CD4-positive, alpha-beta T cell (primary cell): Measurements from ENCODE around the gene TENM4. TPM values are rescaled to one million over a fixed set of nuclear protein-coding genes. Genes with fewer than 3 reads are reported as not detected.

Experiments
- ATAC-seq: fragments of 200-7000 bp; cut with Tn5 transposase; one replicate; pipeline ENCODE4 v1.10.0; 2022; ENCODE audit warnings: mild to moderate bottlenecking; ENCODE audit not compliant: poor library complexity
- CTCF ChIA-PET: fragments of 350-600 bp; sonication (Branson Sonifier 250); formaldehyde crosslinking; loops from one replicate; lab custom pipeline; 2021; ENCODE audit warnings: antibody characterized with exemption, inconsistent platforms; lab: Charles Lee
- POLR2A ChIA-PET: fragments of 350-600 bp; sonication (Branson Sonifier 250); formaldehyde crosslinking; loops from one replicate; lab custom pipeline; 2021; ENCODE audit warnings: antibody characterized with exemption, inconsistent platforms; lab: Charles Lee
- DNase-seq, 14 experiments: peaks; one replicate each; pipeline ENCODE4 v3.0.0-alpha.2; 2013 to 2020; ENCODE audit warnings: mixed read lengths in 2 of 14
- H3K27ac ChIP-seq, 2 donors: one replicate each; pipeline versions ENCODE4 v1.5.1 to v1.7.0; 2013; ENCODE audit warnings: low read length in 2 of 2, low read depth in 1 of 2, mild to moderate bottlenecking in 1 of 2
- H3K27me3 ChIP-seq, 2 experiments: 1 replicate in 1 of 2; 2 replicates in 1 of 2; pipeline versions ENCODE4 v1.6.1 to v1.7.0; 2013; ENCODE audit warnings: low read length in 2 of 2, control low read depth in 1 of 2, mild to moderate bottlenecking in 1 of 2, moderate library complexity in 1 of 2; ENCODE audit not compliant: insufficient read depth in 2 of 2, control insufficient read depth in 1 of 2
- H3K36me3 ChIP-seq: one replicate; pipeline ENCODE4 v1.6.1; 2013; ENCODE audit warnings: low read length, control low read depth; ENCODE audit not compliant: insufficient read depth
- H3K4me1 ChIP-seq: one replicate; pipeline ENCODE4 v1.6.1; 2013; ENCODE audit warnings: low read length, control low read depth; ENCODE audit not compliant: insufficient read depth
- H3K4me3 ChIP-seq: one replicate; pipeline ENCODE4 v1.5.1; 2013; ENCODE audit warnings: mild to moderate bottlenecking, low read length, moderate library complexity
- H3K9me3 ChIP-seq, 2 experiments: 1 replicate in 1 of 2; 2 replicates in 1 of 2; pipeline versions ENCODE4 v1.6.1 to v1.7.0; 2013; ENCODE audit warnings: low read length in 2 of 2, mild to moderate bottlenecking in 2 of 2, control low read depth in 1 of 2, moderate library complexity in 1 of 2; ENCODE audit not compliant: control insufficient read depth in 1 of 2, insufficient read depth in 1 of 2
- H3K27ac Mint-ChIP-seq: one replicate; pipeline ENCODE4 v1.8.0; 2020; ENCODE audit warnings: mixed read lengths
- H3K27me3 Mint-ChIP-seq: one replicate; pipeline ENCODE4 v1.8.0; 2021; ENCODE audit warnings: mixed read lengths
- H3K36me3 Mint-ChIP-seq: one replicate; pipeline ENCODE4 v1.8.0; 2021; ENCODE audit warnings: low read depth, mixed read lengths
- H3K4me1 Mint-ChIP-seq: one replicate; pipeline ENCODE4 v1.8.0; 2021; ENCODE audit warnings: low read depth, mixed read lengths
- H3K4me3 Mint-ChIP-seq: one replicate; pipeline ENCODE4 v1.8.0; 2020; ENCODE audit warnings: mild to moderate bottlenecking, mixed read lengths
- H3K9me3 Mint-ChIP-seq: one replicate; pipeline ENCODE4 v1.8.0; 2020; ENCODE audit warnings: mixed read lengths
- CTCF ChIP-seq: fragments of 200-600 bp; IDR thresholded peaks from one replicate; pipeline ENCODE4 v1.8.0; 2022; ENCODE audit warnings: antibody characterized with exemption, mild to moderate bottlenecking
- intact Hi-C, 2 experiments: fragments of 100-400 bp; cut with DNase I in 1 of 2; cut with micrococcal nuclease in 1 of 2; formaldehyde crosslinking; loops; one replicate each; pipeline versions ENCODE4 v1.15.1 to v1.9.0; 2023 to 2025; cut with DNase I, micrococcal nuclease
- total RNA-seq, 174 experiments: library from RNA in 2 of 174; stranded (reverse) in 2 of 174; gene quantifications; one replicate each; pipeline ENCODE4 v1.2.3 and lab custom pipeline; 2021 to 2026

TENM4 gene
- total RNA-seq, 2 experiments from 2014 or later: 0.22 to 0.31 TPM

- no peaks in the 10 kb centered on the region for H3K4me1 Mint-ChIP-seq
- H3K9me3 Mint-ChIP-seq: no peaks in the 10 kb centered on the region
- H3K36me3 Mint-ChIP-seq: no peaks in the 10 kb centered on the region
- no peak for ATAC-seq
- H3K27ac Mint-ChIP-seq: no peak overlapping the region
- no peak overlapping the region for H3K4me3 ChIP-seq
- peaks cover 0 to 4% of the 10 kb centered on the region in 2 experiments for H3K27me3 ChIP-seq
- no peak for TF ChIP-seq CTCF
- no peak for DNase-seq
- H3K9me3 ChIP-seq: no peaks in the 10 kb centered on the region
- ChIA-PET POLR2A (no interaction called here), CTCF (no interaction called here)
- intact Hi-C loops: no loop called here
- no peak overlapping the region for H3K4me3 Mint-ChIP-seq
- no peak overlapping the region for H3K27ac ChIP-seq
- H3K27me3 Mint-ChIP-seq: peaks cover 5% of the 10 kb centered on the region
- H3K36me3 ChIP-seq: no peaks in the 10 kb centered on the region
- H3K4me1 ChIP-seq: no peaks in the 10 kb centered on the region
Measured at GRCh38 chr11:79220171-79220570, 220.7 kb downstream of the TENM4 start.

- Mint-ChIP-seq H3K4me3 (no peak overlapping the region), H3K4me1 (no peaks in the 10 kb centered on the region), H3K9me3 (no peaks in the 10 kb centered on the region), H3K27me3 (peaks cover 5% of the 10 kb centered on the region), H3K27ac (no peak overlapping the region), H3K36me3 (no peaks in the 10 kb centered on the region)
- intact Hi-C loops: no loop called here
- Histone ChIP-seq H3K4me3 (no peak overlapping the region), H3K4me1 (no peaks in the 10 kb centered on the region), H3K36me3 (no peaks in the 10 kb centered on the region), H3K27ac (no peak overlapping the region), H3K9me3 (no peaks in the 10 kb centered on the region), H3K27me3 (peaks cover 0 to 4% of the 10 kb centered on the region in 2 experiments)
- CTCF ChIA-PET: no interaction called here
- no peak for DNase-seq
- POLR2A ChIA-PET: no interaction called here
- TF ChIP-seq CTCF: no peak
- ATAC-seq: no peak
Measured at GRCh38 chr11:79219186-79220045, 221.4 kb downstream of the TENM4 start.

- Mint-ChIP-seq H3K36me3 (no peaks in the 10 kb centered on the region), H3K27me3 (no peaks in the 10 kb centered on the region), H3K9me3 (peaks cover 2% of the 10 kb centered on the region), H3K4me3 (no peak overlapping the region), H3K27ac (no peak overlapping the region), H3K4me1 (no peaks in the 10 kb centered on the region)
- Histone ChIP-seq H3K27ac (no peak overlapping the region), H3K36me3 (no peaks in the 10 kb centered on the region), H3K27me3 (no peaks in the 10 kb centered on the region), H3K4me1 (no peaks in the 10 kb centered on the region), H3K4me3 (no peak overlapping the region), H3K9me3 (no peaks in the 10 kb centered on the region)
- DNase-seq: no peak
- intact Hi-C loops: no loop called here
- TF ChIP-seq CTCF: no peak
- CTCF ChIA-PET: no interaction called here
- no peak for ATAC-seq
- POLR2A ChIA-PET: no interaction called here
Measured at GRCh38 chr11:79212741-79213190, 228.1 kb downstream of the TENM4 start.
